IMR-90 (cell line): ENCODE measurements around the gene ANO10. TPM values are rescaled to one million over a fixed set of nuclear protein-coding genes. Genes with fewer than 3 reads are reported as not detected.

Experiments
- ATAC-seq: fragments of 200-7000 bp; cut with Tn5 transposase; 2 replicates; pipeline ENCODE4 v1.9.1; 2020; ENCODE audit warnings: low read depth, mild to moderate bottlenecking, moderate library complexity
- BruUV-seq: library from RNA; stranded (reverse); fragments of 400-500 nt; replicated peaks from 2 replicates; lab custom pipeline; 2021; lab: Mats Ljungman, UMichigan
- CTCF ChIA-PET: fragments of 300-600 bp; formaldehyde crosslinking; extraction: SDS; loops from one replicate; lab custom pipeline; 2021; ENCODE audit warnings: antibody characterized with exemption; lab: Yijun Ruan, JAX
- POLR2A ChIA-PET: fragments of 300-600 bp; sonication (Branson Sonifier 250); formaldehyde crosslinking; loops from one replicate; lab custom pipeline; 2022; ENCODE audit warnings: antibody characterized with exemption; ENCODE audit not compliant: unreplicated experiment; lab: Charles Lee
- DNase-seq: peaks from one replicate; pipeline ENCODE4 v3.0.0; 2013
- H2AFZ ChIP-seq: replicated peaks from 2 replicates; pipeline ENCODE3; 2013; ENCODE audit warnings: low read length, mild to moderate bottlenecking; ENCODE audit not compliant: poor library complexity
- H2AK5ac ChIP-seq: 2 replicates; pipeline ENCODE4 v1.6.1; 2013; ENCODE audit warnings: low read depth, low read length, inconsistent platforms
- H2AK9ac ChIP-seq: replicated peaks from 2 replicates; pipeline ENCODE3; 2013; ENCODE audit warnings: mild to moderate bottlenecking, low read depth, low read length, moderate library complexity; ENCODE audit not compliant: poor library complexity
- H2BK120ac ChIP-seq: 2 replicates; pipeline ENCODE4 v1.6.1; 2013; ENCODE audit warnings: low read depth, low read length, inconsistent platforms
- H2BK15ac ChIP-seq: 3 replicates; pipeline ENCODE4 v1.6.1; 2013; ENCODE audit warnings: low read depth, low read length, inconsistent platforms
- H2BK20ac ChIP-seq: 2 replicates; pipeline ENCODE4 v1.6.1; 2013; ENCODE audit warnings: low read depth, mild to moderate bottlenecking, inconsistent platforms, low read length, moderate library complexity
- H2BK5ac ChIP-seq: 2 replicates; pipeline ENCODE4 v1.6.1; 2013; ENCODE audit warnings: mild to moderate bottlenecking, low read depth, low read length, inconsistent platforms; ENCODE audit not compliant: poor library complexity, severe bottlenecking
- H3K14ac ChIP-seq: replicated peaks from 2 replicates; pipeline ENCODE4 v1.6.1; 2013; ENCODE audit warnings: low read depth, low read length, inconsistent platforms
- H3K18ac ChIP-seq: 2 replicates; pipeline ENCODE4 v1.6.1; 2013; ENCODE audit warnings: low read depth, low read length, control low read depth
- H3K23ac ChIP-seq: 2 replicates; pipeline ENCODE4 v1.6.1; 2013; ENCODE audit warnings: low read depth, low read length, inconsistent platforms
- H3K27ac ChIP-seq: 2 replicates; pipeline ENCODE4 v1.5.1; 2013; ENCODE audit warnings: mild to moderate bottlenecking, control low read depth, low read length; ENCODE audit not compliant: insufficient read depth
- H3K27me3 ChIP-seq: 2 replicates; pipeline ENCODE4 v1.6.1; 2013; ENCODE audit warnings: low read length; ENCODE audit not compliant: control insufficient read depth, insufficient read depth
- H3K36me3 ChIP-seq: 2 replicates; pipeline ENCODE4 v1.6.1; 2013; ENCODE audit warnings: low read length, mixed read lengths; ENCODE audit not compliant: control insufficient read depth, insufficient read depth
- H3K4ac ChIP-seq: 2 replicates; pipeline ENCODE4 v1.6.1; 2013; ENCODE audit warnings: low read depth, low read length, inconsistent platforms
- H3K4me1 ChIP-seq: 2 replicates; pipeline ENCODE4 v1.6.1; 2013; ENCODE audit warnings: low read length, mixed read lengths; ENCODE audit not compliant: control insufficient read depth, insufficient read depth
- H3K4me2 ChIP-seq: 2 replicates; pipeline ENCODE4 v1.6.1; 2013; ENCODE audit warnings: low read depth, mild to moderate bottlenecking, control low read depth, low read length, moderate library complexity
- H3K4me3 ChIP-seq: 2 replicates; pipeline ENCODE4 v1.5.1; 2013; ENCODE audit warnings: low read depth, mild to moderate bottlenecking, control low read depth, low read length, moderate library complexity; ENCODE audit not compliant: insufficient read depth
- H3K56ac ChIP-seq: 2 replicates; pipeline ENCODE4 v1.6.1; 2013; ENCODE audit warnings: low read length, inconsistent platforms; ENCODE audit not compliant: insufficient read depth; ENCODE audit errors: extremely low read depth
- H3K79me1 ChIP-seq, 2 experiments: 2 replicates each; pipeline ENCODE4 v1.6.1; 2013; ENCODE audit warnings: low read length in 2 of 2, inconsistent platforms in 1 of 2, low read depth in 1 of 2
- H3K9ac ChIP-seq: 2 replicates; pipeline ENCODE4 v1.6.1; 2013; ENCODE audit warnings: low read depth, low read length, control low read depth
- H3K9me1 ChIP-seq: 2 replicates; pipeline ENCODE4 v1.6.1; 2013; ENCODE audit warnings: low read length, inconsistent platforms; ENCODE audit not compliant: insufficient read depth
- H3K9me3 ChIP-seq: 2 replicates; pipeline ENCODE4 v1.6.1; 2013; ENCODE audit warnings: low read length; ENCODE audit not compliant: control insufficient read depth, insufficient read depth
- H4K20me1 ChIP-seq: 2 replicates; pipeline ENCODE4 v1.6.1; 2013; ENCODE audit warnings: low read length, inconsistent platforms; ENCODE audit not compliant: insufficient read depth
- H4K5ac ChIP-seq: 2 replicates; pipeline ENCODE4 v1.6.1; 2013; ENCODE audit warnings: mild to moderate bottlenecking, low read depth, low read length, control low read depth
- H4K8ac ChIP-seq, 2 experiments: 2 replicates each; pipeline ENCODE4 v1.6.1; 2013; ENCODE audit warnings: low read depth in 2 of 2, low read length in 2 of 2, control low read depth in 1 of 2, inconsistent platforms in 1 of 2
- H4K91ac ChIP-seq: 2 replicates; pipeline ENCODE4 v1.6.1; 2013; ENCODE audit warnings: low read depth, low read length, inconsistent platforms; ENCODE audit not compliant: insufficient read depth
- BHLHE40 ChIP-seq: fragments of 150-350 bp; IDR thresholded peaks from 2 replicates; pipeline ENCODE4 v1.6.1; 2016; ENCODE audit warnings: mild to moderate bottlenecking, low read depth, low read length
- CEBPB ChIP-seq: IDR thresholded peaks from 2 replicates; pipeline ENCODE4 v1.6.1; 2012; ENCODE audit warnings: low read depth, low read length, improper control_type of control experiment
- CHD1 ChIP-seq: IDR thresholded peaks from 2 replicates; pipeline ENCODE4 v1.6.1; 2012; ENCODE audit warnings: low read depth, low read length, improper control_type of control experiment
- FOS ChIP-seq: fragments of 150-350 bp; IDR thresholded peaks from 2 replicates; pipeline ENCODE4 v1.6.1; 2016; ENCODE audit warnings: low read depth, low read length
- MAFK ChIP-seq: IDR thresholded peaks from 2 replicates; pipeline ENCODE4 v1.6.1; 2012; ENCODE audit warnings: low read depth, low read length, improper control_type of control experiment
- MAZ ChIP-seq: IDR thresholded peaks from 2 replicates; pipeline ENCODE4 v1.6.1; 2012; ENCODE audit warnings: low read depth, mild to moderate bottlenecking, low read length, improper control_type of control experiment, moderate library complexity, borderline replicate concordance
- MXI1 ChIP-seq: IDR thresholded peaks from 2 replicates; pipeline ENCODE4 v1.6.1; 2012; ENCODE audit warnings: low read depth, mild to moderate bottlenecking, low read length, moderate library complexity, borderline replicate concordance
- NFE2L2 ChIP-seq: fragments of 150-350 bp; IDR thresholded peaks from 2 replicates; pipeline ENCODE4 v1.6.1; 2016; ENCODE audit warnings: low read depth, mild to moderate bottlenecking, low read length
- POLR2A ChIP-seq: IDR thresholded peaks from 2 replicates; pipeline ENCODE4 v1.6.1; 2012; ENCODE audit warnings: mild to moderate bottlenecking, low read depth, low read length
- RAD21 ChIP-seq: IDR thresholded peaks from 2 replicates; pipeline ENCODE4 v1.6.1; 2012; ENCODE audit warnings: low read length, improper control_type of control experiment
- RCOR1 ChIP-seq: IDR thresholded peaks from 2 replicates; pipeline ENCODE4 v1.6.1; 2012; ENCODE audit warnings: mild to moderate bottlenecking, low read length, improper control_type of control experiment; ENCODE audit not compliant: insufficient replicate concordance
- RFX5 ChIP-seq: IDR thresholded peaks from 2 replicates; pipeline ENCODE4 v1.8.0; 2012; ENCODE audit warnings: low read depth, mild to moderate bottlenecking, low read length, moderate library complexity
- SMC3 ChIP-seq: fragments of 150-350 bp; IDR thresholded peaks from 2 replicates; pipeline ENCODE4 v1.6.1; 2016; ENCODE audit warnings: low read depth, mild to moderate bottlenecking, antibody characterized with exemption, low read length, moderate library complexity
- WGBS, 2 experiments: methylation state at CpG; one replicate each; pipeline versions ENCODE4 v1.1.5 to v1.1.7; 2013; ENCODE audit warnings: missing lambda C conversion rate in 2 of 2; ENCODE audit not compliant: insufficient read length in 1 of 2; ENCODE audit errors: extremely low coverage in 2 of 2; 5-methylcytosine and 5-hydroxymethylcytosine counted together
- dilution Hi-C: fragments of 300-500 bp; cut with HindIII; formaldehyde crosslinking; loops from one replicate; pipeline ENCODE4 v1.14.3; 2018; ENCODE audit warnings: low sequenced_read_pairs; ENCODE audit not compliant: unreplicated experiment
- in situ Hi-C: fragments of 300-500 bp; cut with MboI; formaldehyde crosslinking; loops from 3 replicates; pipeline ENCODE4 v1.14.3; 2019; ENCODE audit warnings: low sequenced_read_pairs, inconsistent platforms, mixed read lengths
- intact Hi-C: fragments of 100-400 bp; cut with micrococcal nuclease; formaldehyde crosslinking; loops from 2 replicates; pipeline ENCODE4 v1.10.0; 2022
- polyA plus RNA-seq, 3 experiments: library from polyadenylated mRNA; depleted of rRNA; stranded (reverse); fragments of >200 nt; gene quantifications; 2 replicates each; pipeline ENCODE4 v1.2.3, GENCODE V29; 2012; ENCODE audit warnings: low replicate concordance in 1 of 3
- total RNA-seq: library from RNA; depleted of rRNA; stranded (reverse); fragments of >200 nt; gene quantifications from 2 replicates; pipeline ENCODE4 v1.2.3, GENCODE V29; 2012
- TF ChIP-seq, protein P1 (sequence below): conservative IDR thresholded peaks from 2 replicates; pipeline ENCODE4 v1.5.1; 2012; ENCODE audit warnings: mild to moderate bottlenecking, low read depth, low read length, improper control_type of control experiment
- TF ChIP-seq, protein P2 (sequence below): fragments of 150-350 bp; IDR thresholded peaks from 2 replicates; pipeline ENCODE4 v1.6.1; 2016; ENCODE audit warnings: low read depth, mild to moderate bottlenecking, low read length, moderate library complexity, borderline replicate concordance
- TF ChIP-seq, protein P3 (sequence below): fragments of 150-350 bp; IDR thresholded peaks from 2 replicates; pipeline ENCODE4 v1.6.1; 2017; ENCODE audit warnings: mild to moderate bottlenecking, antibody characterized with exemption, low read length, low read depth

ANO10 gene
- total and polyA plus RNA-seq, 2 of the 4 experiments (the other 2 are of a cell fraction) = 28.5 to 41.6 TPM

GRCh38 chr3:43362183-43362582, 259.6 kb downstream of the ANO10 start:
- H2BK120ac ChIP-seq = no peak overlapping the region
- no peak overlapping the region for H3K23ac ChIP-seq
- POLR2A ChIA-PET = no interaction called here
- no peak overlapping the region for H3K27ac ChIP-seq
- H3K56ac ChIP-seq = no peak overlapping the region
- ATAC-seq (no peak), DNase-seq (no peak)
- H3K4ac ChIP-seq = no peak overlapping the region
- no peak overlapping the region for H3K18ac ChIP-seq
- no peak overlapping the region for H2AK5ac ChIP-seq
- no peak overlapping the region for H3K4me2 ChIP-seq
- no TSS peak for BruUV-seq
- no peaks in the 10 kb centered on the region for H3K79me1 ChIP-seq
- H2AFZ ChIP-seq = no peak overlapping the region
- no peak overlapping the region for H3K9ac ChIP-seq
- no peak overlapping the region for H4K5ac ChIP-seq
- H2BK5ac ChIP-seq = no peak overlapping the region
- H4K8ac ChIP-seq = no peak overlapping the region
- no peak overlapping the region for H2AK9ac ChIP-seq
- no peaks in the 10 kb centered on the region for H3K9me3 ChIP-seq
- no peak overlapping the region for H3K4me3 ChIP-seq
- H4K91ac ChIP-seq = no peak overlapping the region
- H3K27me3 ChIP-seq = no peaks in the 10 kb centered on the region
- peaks cover 4% of the 10 kb centered on the region for H3K9me1 ChIP-seq
- peaks cover 10% of the 10 kb centered on the region; the same call in 1 of the 2 replicates for H3K36me3 ChIP-seq
- CTCF ChIA-PET = no interaction called here
- no peaks in the 10 kb centered on the region for H4K20me1 ChIP-seq
- H2BK15ac ChIP-seq = no peak overlapping the region; the same call in 2 of the 3 replicates
- no peak overlapping the region for H2BK20ac ChIP-seq
- in situ Hi-C loops (no loop called here), intact Hi-C loops (no loop called here), dilution Hi-C loops (no loop called here)
- 95% methylated on average over 2 of the region's 4 CpGs; no CpG with 5 or more reads in 1 of the 2 experiments for WGBS, 2 experiments
- H3K4me1 ChIP-seq = peaks cover 7% of the 10 kb centered on the region; the same call in 1 of the 2 replicates
- TF ChIP-seq FOS = no peak
- TF ChIP-seq MAFK = no peak
- TF ChIP-seq, protein P1, sequence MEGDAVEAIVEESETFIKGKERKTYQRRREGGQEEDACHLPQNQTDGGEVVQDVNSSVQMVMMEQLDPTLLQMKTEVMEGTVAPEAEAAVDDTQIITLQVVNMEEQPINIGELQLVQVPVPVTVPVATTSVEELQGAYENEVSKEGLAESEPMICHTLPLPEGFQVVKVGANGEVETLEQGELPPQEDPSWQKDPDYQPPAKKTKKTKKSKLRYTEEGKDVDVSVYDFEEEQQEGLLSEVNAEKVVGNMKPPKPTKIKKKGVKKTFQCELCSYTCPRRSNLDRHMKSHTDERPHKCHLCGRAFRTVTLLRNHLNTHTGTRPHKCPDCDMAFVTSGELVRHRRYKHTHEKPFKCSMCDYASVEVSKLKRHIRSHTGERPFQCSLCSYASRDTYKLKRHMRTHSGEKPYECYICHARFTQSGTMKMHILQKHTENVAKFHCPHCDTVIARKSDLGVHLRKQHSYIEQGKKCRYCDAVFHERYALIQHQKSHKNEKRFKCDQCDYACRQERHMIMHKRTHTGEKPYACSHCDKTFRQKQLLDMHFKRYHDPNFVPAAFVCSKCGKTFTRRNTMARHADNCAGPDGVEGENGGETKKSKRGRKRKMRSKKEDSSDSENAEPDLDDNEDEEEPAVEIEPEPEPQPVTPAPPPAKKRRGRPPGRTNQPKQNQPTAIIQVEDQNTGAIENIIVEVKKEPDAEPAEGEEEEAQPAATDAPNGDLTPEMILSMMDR = no peak
- TF ChIP-seq SMC3 = no peak
- no peak for TF ChIP-seq BHLHE40
- no peak for TF ChIP-seq MAZ
- TF ChIP-seq RCOR1 = no peak
- TF ChIP-seq, protein P2, sequence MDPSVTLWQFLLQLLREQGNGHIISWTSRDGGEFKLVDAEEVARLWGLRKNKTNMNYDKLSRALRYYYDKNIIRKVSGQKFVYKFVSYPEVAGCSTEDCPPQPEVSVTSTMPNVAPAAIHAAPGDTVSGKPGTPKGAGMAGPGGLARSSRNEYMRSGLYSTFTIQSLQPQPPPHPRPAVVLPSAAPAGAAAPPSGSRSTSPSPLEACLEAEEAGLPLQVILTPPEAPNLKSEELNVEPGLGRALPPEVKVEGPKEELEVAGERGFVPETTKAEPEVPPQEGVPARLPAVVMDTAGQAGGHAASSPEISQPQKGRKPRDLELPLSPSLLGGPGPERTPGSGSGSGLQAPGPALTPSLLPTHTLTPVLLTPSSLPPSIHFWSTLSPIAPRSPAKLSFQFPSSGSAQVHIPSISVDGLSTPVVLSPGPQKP = no peak
- no peak for TF ChIP-seq RAD21
- TF ChIP-seq, protein P3, sequence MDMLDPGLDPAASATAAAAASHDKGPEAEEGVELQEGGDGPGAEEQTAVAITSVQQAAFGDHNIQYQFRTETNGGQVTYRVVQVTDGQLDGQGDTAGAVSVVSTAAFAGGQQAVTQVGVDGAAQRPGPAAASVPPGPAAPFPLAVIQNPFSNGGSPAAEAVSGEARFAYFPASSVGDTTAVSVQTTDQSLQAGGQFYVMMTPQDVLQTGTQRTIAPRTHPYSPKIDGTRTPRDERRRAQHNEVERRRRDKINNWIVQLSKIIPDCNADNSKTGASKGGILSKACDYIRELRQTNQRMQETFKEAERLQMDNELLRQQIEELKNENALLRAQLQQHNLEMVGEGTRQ = no peak
- no peak for TF ChIP-seq POLR2A
- TF ChIP-seq CHD1 = no peak
- TF ChIP-seq MXI1 = no peak
- TF ChIP-seq CEBPB = no peak
- no peak for TF ChIP-seq NFE2L2
- no peak for TF ChIP-seq RFX5
- no peak overlapping the region for H3K14ac ChIP-seq
